ENCODE data around the gene ADGB. TPM values are rescaled to one million over a fixed set of nuclear protein-coding genes. Genes with fewer than 3 reads are reported as not detected.

ADGB gene
- total and polyA plus RNA-seq, 2 donors (not counting 1 experiment from before 2014, with no cell fraction given), result not detected

DNA sequence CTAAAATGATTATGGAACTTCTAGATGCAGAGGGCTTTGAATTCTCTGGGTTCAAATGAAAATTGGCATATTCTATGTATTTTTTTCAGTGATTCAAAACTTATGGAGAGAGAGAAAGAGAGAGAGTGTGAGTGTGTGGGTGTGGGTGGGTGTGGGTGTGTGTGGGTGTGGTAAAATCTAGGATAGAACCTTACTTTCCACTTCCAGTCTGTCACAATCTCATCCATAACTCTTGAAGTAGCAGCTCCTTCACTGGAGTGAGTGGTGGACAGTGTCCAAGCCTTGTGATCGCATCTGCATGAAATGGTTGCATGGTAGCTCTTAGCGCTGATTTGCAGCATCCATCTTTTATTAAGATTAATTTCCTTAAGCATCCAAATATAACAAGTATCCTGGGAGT lies 37.7 kb downstream of the ADGB start:
- H4K20me1 ChIP-seq (ENCODE audit: control insufficient read depth, extremely low read depth, insufficient read depth, low read length), result no peaks in the 10 kb centered on the region

DNA sequence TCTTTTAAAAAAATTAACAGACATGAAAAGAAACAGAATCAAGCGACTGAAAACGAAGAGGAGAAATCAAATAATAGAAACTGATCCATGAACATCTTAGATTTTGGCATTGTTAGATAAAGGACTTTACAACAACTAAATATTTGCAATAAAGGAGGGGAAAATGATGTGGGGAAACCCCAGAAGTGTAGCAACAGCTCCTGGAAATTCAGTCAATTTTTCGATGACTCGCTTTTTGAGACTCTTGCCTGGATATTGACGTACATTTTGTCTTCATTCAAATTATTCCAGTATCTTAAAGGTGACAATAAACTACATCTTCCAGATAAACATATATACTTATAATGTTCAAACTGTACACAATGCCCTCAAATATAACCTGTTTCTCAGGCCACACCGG lies 44.1 kb downstream of the ADGB start:
- TF ChIP-seq CTCF (conservative IDR thresholded peaks at IDR 0.05 in 1 of 2, IDR thresholded peaks at IDR 0.05 in 1 of 2; ENCODE audit: low read depth in 1 of 2, low read length in 2 of 2), result no peak
- TF ChIP-seq EZH2 (IDR thresholded peaks at IDR 0.05; ENCODE audit: low read length, missing control alignments), result no peak
- Histone ChIP-seq H2AFZ (ENCODE audit: low read length) (no peak overlapping the region), H3K79me2 (ENCODE audit: control insufficient read depth, insufficient read depth, low read length) (no peaks in the 10 kb centered on the region), H3K9me3 (ENCODE audit: control insufficient read depth, insufficient read depth, low read depth, low read length) (no peaks in the 10 kb centered on the region), H3K4me1 (ENCODE audit: control insufficient read depth, extremely low read depth, insufficient read depth, low read length) (no peaks in the 10 kb centered on the region), H3K27me3 (ENCODE audit: control insufficient read depth, insufficient read depth, low read length) (no peaks in the 10 kb centered on the region), H3K9ac (ENCODE audit: insufficient read depth, low read length) (no peak overlapping the region), H3K27ac (ENCODE audit: insufficient read depth, low read length) (no peak overlapping the region), H3K4me3 (replicated peaks in 1 of 4; ENCODE audit: control extremely low read depth in 1 of 4, insufficient read depth in 1 of 4, low read depth in 3 of 4, low read length in 4 of 4) (no peak overlapping the region), H3K4me2 (ENCODE audit: extremely low read depth, insufficient read depth, low read length) (no peak overlapping the region), H3K36me3 (ENCODE audit: control insufficient read depth, insufficient read depth, low read length) (no peaks in the 10 kb centered on the region), H4K20me1 (ENCODE audit: control insufficient read depth, extremely low read depth, insufficient read depth, low read length) (no peaks in the 10 kb centered on the region)
- no peak for DNase-seq (ENCODE audit: low read depth in 2 of 2)

More for the DNA sequence above, 37.7 kb downstream of the ADGB start:
- no peaks in the 10 kb centered on the region for H3K27me3 ChIP-seq (ENCODE audit: control insufficient read depth, insufficient read depth, low read length)
- H3K79me2 ChIP-seq (ENCODE audit: control insufficient read depth, insufficient read depth, low read length), result no peaks in the 10 kb centered on the region
- H3K4me1 ChIP-seq (ENCODE audit: control insufficient read depth, extremely low read depth, insufficient read depth, low read length), result no peaks in the 10 kb centered on the region
- H3K9me3 ChIP-seq (ENCODE audit: control insufficient read depth, insufficient read depth, low read depth, low read length), result no peaks in the 10 kb centered on the region
- no peak overlapping the region for H3K4me2 ChIP-seq (ENCODE audit: extremely low read depth, insufficient read depth, low read length)
- no peak overlapping the region for H2AFZ ChIP-seq (ENCODE audit: low read length)
- no peak overlapping the region for H3K27ac ChIP-seq (ENCODE audit: insufficient read depth, low read length)
- H3K4me3 ChIP-seq (replicated peaks in 1 of 4; ENCODE audit: control extremely low read depth in 1 of 4, insufficient read depth in 1 of 4, low read depth in 3 of 4, low read length in 4 of 4), result no peak overlapping the region
- TF ChIP-seq CTCF (conservative IDR thresholded peaks at IDR 0.05 in 1 of 2, IDR thresholded peaks at IDR 0.05 in 1 of 2; ENCODE audit: low read depth in 1 of 2, low read length in 2 of 2), result no peak
- TF ChIP-seq EZH2 (IDR thresholded peaks at IDR 0.05; ENCODE audit: low read length, missing control alignments), result no peak
- H3K9ac ChIP-seq (ENCODE audit: insufficient read depth, low read length), result no peak overlapping the region
- no peaks in the 10 kb centered on the region for H3K36me3 ChIP-seq (ENCODE audit: control insufficient read depth, insufficient read depth, low read length)
- no peak for DNase-seq (ENCODE audit: low read depth in 2 of 2)

GRCh38 chr6:146650799-146651481 lies 52.2 kb downstream of the ADGB start:
- DNase-seq (ENCODE audit: low read depth in 2 of 2), result no peak
- Histone ChIP-seq H4K20me1 (ENCODE audit: control insufficient read depth, extremely low read depth, insufficient read depth, low read length) (no peaks in the 10 kb centered on the region), H3K79me2 (ENCODE audit: control insufficient read depth, insufficient read depth, low read length) (no peaks in the 10 kb centered on the region), H3K27ac (ENCODE audit: insufficient read depth, low read length) (no peak overlapping the region), H3K4me1 (ENCODE audit: control insufficient read depth, extremely low read depth, insufficient read depth, low read length) (no peaks in the 10 kb centered on the region), H3K9me3 (ENCODE audit: control insufficient read depth, insufficient read depth, low read depth, low read length) (no peaks in the 10 kb centered on the region), H3K4me3 (replicated peaks in 1 of 4; ENCODE audit: control extremely low read depth in 1 of 4, insufficient read depth in 1 of 4, low read depth in 3 of 4, low read length in 4 of 4) (no peak overlapping the region), H3K27me3 (ENCODE audit: control insufficient read depth, insufficient read depth, low read length) (no peaks in the 10 kb centered on the region), H3K36me3 (ENCODE audit: control insufficient read depth, insufficient read depth, low read length) (no peaks in the 10 kb centered on the region), H3K9ac (ENCODE audit: insufficient read depth, low read length) (no peak overlapping the region), H3K4me2 (ENCODE audit: extremely low read depth, insufficient read depth, low read length) (no peak overlapping the region), H2AFZ (ENCODE audit: low read length) (no peak overlapping the region)
- TF ChIP-seq CTCF (conservative IDR thresholded peaks at IDR 0.05 in 1 of 2, IDR thresholded peaks at IDR 0.05 in 1 of 2; ENCODE audit: low read depth in 1 of 2, low read length in 2 of 2), result no peak
- TF ChIP-seq EZH2 (IDR thresholded peaks at IDR 0.05; ENCODE audit: low read length, missing control alignments), result no peak

Data from fibroblast of lung (primary cell).